ENCODE data around the gene CHDH.

DNA sequence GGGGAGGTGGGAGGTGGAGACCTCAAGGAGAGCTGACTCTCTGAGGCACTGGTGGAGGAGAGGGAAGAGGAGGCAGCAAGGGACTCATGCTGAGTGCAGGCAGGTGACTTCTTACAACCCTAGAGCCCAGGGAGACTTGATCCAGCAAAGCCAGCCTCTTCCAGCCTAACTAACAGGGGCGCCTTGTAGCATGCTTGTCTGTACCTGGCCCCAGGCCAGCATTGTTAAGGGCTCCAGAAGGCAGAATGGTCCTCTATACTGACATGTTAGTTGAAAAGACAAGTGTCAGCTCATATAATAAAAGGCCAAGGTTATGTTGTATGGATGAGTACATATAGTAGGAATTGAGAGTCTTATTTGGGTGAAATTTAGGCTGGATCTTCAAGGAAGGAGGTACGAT is 65.4 kb downstream of the CHDH start:
- TF ChIP-seq, protein P1, sequence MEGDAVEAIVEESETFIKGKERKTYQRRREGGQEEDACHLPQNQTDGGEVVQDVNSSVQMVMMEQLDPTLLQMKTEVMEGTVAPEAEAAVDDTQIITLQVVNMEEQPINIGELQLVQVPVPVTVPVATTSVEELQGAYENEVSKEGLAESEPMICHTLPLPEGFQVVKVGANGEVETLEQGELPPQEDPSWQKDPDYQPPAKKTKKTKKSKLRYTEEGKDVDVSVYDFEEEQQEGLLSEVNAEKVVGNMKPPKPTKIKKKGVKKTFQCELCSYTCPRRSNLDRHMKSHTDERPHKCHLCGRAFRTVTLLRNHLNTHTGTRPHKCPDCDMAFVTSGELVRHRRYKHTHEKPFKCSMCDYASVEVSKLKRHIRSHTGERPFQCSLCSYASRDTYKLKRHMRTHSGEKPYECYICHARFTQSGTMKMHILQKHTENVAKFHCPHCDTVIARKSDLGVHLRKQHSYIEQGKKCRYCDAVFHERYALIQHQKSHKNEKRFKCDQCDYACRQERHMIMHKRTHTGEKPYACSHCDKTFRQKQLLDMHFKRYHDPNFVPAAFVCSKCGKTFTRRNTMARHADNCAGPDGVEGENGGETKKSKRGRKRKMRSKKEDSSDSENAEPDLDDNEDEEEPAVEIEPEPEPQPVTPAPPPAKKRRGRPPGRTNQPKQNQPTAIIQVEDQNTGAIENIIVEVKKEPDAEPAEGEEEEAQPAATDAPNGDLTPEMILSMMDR (conservative IDR thresholded peaks at IDR 0.05; ENCODE audit: low read depth in 2 of 2), result no peak
- TF ChIP-seq, protein P2, sequence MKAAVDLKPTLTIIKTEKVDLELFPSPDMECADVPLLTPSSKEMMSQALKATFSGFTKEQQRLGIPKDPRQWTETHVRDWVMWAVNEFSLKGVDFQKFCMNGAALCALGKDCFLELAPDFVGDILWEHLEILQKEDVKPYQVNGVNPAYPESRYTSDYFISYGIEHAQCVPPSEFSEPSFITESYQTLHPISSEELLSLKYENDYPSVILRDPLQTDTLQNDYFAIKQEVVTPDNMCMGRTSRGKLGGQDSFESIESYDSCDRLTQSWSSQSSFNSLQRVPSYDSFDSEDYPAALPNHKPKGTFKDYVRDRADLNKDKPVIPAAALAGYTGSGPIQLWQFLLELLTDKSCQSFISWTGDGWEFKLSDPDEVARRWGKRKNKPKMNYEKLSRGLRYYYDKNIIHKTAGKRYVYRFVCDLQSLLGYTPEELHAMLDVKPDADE (IDR thresholded peaks at IDR 0.05), result no peak
- TF ChIP-seq EZH2phosphoT487 (IDR thresholded peaks at IDR 0.05; ENCODE audit: unreplicated experiment), result no peak
- TF ChIP-seq, protein P3, sequence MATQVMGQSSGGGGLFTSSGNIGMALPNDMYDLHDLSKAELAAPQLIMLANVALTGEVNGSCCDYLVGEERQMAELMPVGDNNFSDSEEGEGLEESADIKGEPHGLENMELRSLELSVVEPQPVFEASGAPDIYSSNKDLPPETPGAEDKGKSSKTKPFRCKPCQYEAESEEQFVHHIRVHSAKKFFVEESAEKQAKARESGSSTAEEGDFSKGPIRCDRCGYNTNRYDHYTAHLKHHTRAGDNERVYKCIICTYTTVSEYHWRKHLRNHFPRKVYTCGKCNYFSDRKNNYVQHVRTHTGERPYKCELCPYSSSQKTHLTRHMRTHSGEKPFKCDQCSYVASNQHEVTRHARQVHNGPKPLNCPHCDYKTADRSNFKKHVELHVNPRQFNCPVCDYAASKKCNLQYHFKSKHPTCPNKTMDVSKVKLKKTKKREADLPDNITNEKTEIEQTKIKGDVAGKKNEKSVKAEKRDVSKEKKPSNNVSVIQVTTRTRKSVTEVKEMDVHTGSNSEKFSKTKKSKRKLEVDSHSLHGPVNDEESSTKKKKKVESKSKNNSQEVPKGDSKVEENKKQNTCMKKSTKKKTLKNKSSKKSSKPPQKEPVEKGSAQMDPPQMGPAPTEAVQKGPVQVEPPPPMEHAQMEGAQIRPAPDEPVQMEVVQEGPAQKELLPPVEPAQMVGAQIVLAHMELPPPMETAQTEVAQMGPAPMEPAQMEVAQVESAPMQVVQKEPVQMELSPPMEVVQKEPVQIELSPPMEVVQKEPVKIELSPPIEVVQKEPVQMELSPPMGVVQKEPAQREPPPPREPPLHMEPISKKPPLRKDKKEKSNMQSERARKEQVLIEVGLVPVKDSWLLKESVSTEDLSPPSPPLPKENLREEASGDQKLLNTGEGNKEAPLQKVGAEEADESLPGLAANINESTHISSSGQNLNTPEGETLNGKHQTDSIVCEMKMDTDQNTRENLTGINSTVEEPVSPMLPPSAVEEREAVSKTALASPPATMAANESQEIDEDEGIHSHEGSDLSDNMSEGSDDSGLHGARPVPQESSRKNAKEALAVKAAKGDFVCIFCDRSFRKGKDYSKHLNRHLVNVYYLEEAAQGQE (IDR thresholded peaks at IDR 0.05; ENCODE audit: unreplicated experiment), result no peak
- no peak for TF ChIP-seq EZH2 (IDR thresholded peaks at IDR 0.05; ENCODE audit: low read depth, unreplicated experiment)
- TF ChIP-seq ZNF114 (CRISPR knock-in tag; IDR thresholded peaks at IDR 0.05), result no peak
- no peak for TF ChIP-seq POLR2AphosphoS5 (IDR thresholded peaks at IDR 0.05; ENCODE audit: low read depth)
- no peak for TF ChIP-seq JUNB (IDR thresholded peaks at IDR 0.05; ENCODE audit: unreplicated experiment)
- no peak for TF ChIP-seq NANOG (IDR thresholded peaks at IDR 0.05; ENCODE audit: borderline replicate concordance)
- no peak for TF ChIP-seq CREB1 (CRISPR knock-in tag; IDR thresholded peaks at IDR 0.05; ENCODE audit: low read depth)
- TF ChIP-seq, protein P4, sequence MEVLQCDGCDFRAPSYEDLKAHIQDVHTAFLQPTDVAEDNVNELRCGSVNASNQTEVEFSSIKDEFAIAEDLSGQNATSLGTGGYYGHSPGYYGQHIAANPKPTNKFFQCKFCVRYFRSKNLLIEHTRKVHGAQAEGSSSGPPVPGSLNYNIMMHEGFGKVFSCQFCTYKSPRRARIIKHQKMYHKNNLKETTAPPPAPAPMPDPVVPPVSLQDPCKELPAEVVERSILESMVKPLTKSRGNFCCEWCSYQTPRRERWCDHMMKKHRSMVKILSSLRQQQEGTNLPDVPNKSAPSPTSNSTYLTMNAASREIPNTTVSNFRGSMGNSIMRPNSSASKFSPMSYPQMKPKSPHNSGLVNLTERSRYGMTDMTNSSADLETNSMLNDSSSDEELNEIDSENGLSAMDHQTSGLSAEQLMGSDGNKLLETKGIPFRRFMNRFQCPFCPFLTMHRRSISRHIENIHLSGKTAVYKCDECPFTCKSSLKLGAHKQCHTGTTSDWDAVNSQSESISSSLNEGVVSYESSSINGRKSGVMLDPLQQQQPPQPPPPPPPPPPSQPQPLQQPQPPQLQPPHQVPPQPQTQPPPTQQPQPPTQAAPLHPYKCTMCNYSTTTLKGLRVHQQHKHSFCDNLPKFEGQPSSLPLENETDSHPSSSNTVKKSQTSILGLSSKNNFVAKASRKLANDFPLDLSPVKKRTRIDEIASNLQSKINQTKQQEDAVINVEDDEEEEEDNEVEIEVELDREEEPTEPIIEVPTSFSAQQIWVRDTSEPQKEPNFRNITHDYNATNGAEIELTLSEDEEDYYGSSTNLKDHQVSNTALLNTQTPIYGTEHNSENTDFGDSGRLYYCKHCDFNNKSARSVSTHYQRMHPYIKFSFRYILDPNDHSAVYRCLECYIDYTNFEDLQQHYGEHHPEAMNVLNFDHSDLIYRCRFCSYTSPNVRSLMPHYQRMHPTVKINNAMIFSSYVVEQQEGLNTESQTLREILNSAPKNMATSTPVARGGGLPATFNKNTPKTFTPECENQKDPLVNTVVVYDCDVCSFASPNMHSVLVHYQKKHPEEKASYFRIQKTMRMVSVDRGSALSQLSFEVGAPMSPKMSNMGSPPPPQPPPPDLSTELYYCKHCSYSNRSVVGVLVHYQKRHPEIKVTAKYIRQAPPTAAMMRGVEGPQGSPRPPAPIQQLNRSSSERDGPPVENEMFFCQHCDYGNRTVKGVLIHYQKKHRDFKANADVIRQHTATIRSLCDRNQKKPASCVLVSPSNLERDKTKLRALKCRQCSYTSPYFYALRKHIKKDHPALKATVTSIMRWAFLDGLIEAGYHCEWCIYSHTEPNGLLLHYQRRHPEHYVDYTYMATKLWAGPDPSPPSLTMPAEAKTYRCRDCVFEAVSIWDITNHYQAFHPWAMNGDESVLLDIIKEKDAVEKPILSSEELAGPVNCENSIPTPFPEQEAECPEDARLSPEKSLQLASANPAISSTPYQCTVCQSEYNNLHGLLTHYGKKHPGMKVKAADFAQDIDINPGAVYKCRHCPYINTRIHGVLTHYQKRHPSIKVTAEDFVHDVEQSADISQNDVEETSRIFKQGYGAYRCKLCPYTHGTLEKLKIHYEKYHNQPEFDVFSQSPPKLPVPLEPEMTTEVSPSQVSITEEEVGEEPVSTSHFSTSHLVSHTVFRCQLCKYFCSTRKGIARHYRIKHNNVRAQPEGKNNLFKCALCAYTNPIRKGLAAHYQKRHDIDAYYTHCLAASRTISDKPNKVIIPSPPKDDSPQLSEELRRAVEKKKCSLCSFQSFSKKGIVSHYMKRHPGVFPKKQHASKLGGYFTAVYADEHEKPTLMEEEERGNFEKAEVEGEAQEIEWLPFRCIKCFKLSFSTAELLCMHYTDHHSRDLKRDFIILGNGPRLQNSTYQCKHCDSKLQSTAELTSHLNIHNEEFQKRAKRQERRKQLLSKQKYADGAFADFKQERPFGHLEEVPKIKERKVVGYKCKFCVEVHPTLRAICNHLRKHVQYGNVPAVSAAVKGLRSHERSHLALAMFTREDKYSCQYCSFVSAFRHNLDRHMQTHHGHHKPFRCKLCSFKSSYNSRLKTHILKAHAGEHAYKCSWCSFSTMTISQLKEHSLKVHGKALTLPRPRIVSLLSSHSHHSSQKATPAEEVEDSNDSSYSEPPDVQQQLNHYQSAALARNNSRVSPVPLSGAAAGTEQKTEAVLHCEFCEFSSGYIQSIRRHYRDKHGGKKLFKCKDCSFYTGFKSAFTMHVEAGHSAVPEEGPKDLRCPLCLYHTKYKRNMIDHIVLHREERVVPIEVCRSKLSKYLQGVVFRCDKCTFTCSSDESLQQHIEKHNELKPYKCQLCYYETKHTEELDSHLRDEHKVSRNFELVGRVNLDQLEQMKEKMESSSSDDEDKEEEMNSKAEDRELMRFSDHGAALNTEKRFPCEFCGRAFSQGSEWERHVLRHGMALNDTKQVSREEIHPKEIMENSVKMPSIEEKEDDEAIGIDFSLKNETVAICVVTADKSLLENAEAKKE (CRISPR knock-in tag; IDR thresholded peaks at IDR 0.05), result no peak
- TF ChIP-seq ZNF331 (CRISPR knock-in tag; IDR thresholded peaks at IDR 0.05; ENCODE audit: low read depth), result no peak
- no peak for TF ChIP-seq STAT1 (IDR thresholded peaks at IDR 0.05; ENCODE audit: unreplicated experiment)
